Measurements from ENCODE around the gene SYNPR. TPM values are rescaled to one million over a fixed set of nuclear protein-coding genes. Genes with fewer than 3 reads are reported as not detected.

SYNPR gene
- total RNA-seq, 4 donors from 2014 or later = not detected

GRCh38 chr3:63353383-63353782 lies 75.3 kb downstream of the SYNPR start:
- TF ChIP-seq CTCF (IDR thresholded peaks at IDR 0.05) (no peak), EP300 (IDR thresholded peaks at IDR 0.05) (no peak), POLR2AphosphoS5 (IDR thresholded peaks at IDR 0.05) (no peak), POLR2A (IDR thresholded peaks at IDR 0.05) (no peak)
- Histone ChIP-seq H3K4me3 (no peak overlapping the region), H3K27ac (no peak overlapping the region), H3K4me1 (no peaks in the 10 kb centered on the region), H3K36me3 (no peaks in the 10 kb centered on the region), H3K9me3 (no peaks in the 10 kb centered on the region), H3K27me3 (peaks cover 2% of the 10 kb centered on the region)
- no peak for DNase-seq (ENCODE audit: low spot score in 2 of 2)
- 72% methylated on average over 5 of the region's 5 CpGs for WGBS

GRCh38 chr3:63354160-63354559 lies 76.1 kb downstream of the SYNPR start:
- H3K36me3 ChIP-seq = no peaks in the 10 kb centered on the region
- no peak overlapping the region for H3K4me3 ChIP-seq
- H3K9me3 ChIP-seq = no peaks in the 10 kb centered on the region
- TF ChIP-seq POLR2A (IDR thresholded peaks at IDR 0.05) (no peak), EP300 (IDR thresholded peaks at IDR 0.05) (no peak), POLR2AphosphoS5 (IDR thresholded peaks at IDR 0.05) (no peak), CTCF (IDR thresholded peaks at IDR 0.05) (no peak)
- H3K27me3 ChIP-seq = peaks cover 2% of the 10 kb centered on the region
- H3K4me1 ChIP-seq = no peaks in the 10 kb centered on the region
- no CpG with 5 or more reads among the region's 1 CpG for WGBS
- no peak overlapping the region for H3K27ac ChIP-seq
- no peak for DNase-seq (ENCODE audit: low spot score in 2 of 2)

GRCh38 chr3:63355809-63356208 lies 77.7 kb downstream of the SYNPR start:
- WGBS = 58% methylated on average over 2 of the region's 2 CpGs
- Histone ChIP-seq H3K4me3 (no peak overlapping the region), H3K36me3 (no peaks in the 10 kb centered on the region), H3K4me1 (no peaks in the 10 kb centered on the region), H3K9me3 (no peaks in the 10 kb centered on the region), H3K27ac (no peak overlapping the region), H3K27me3 (peaks cover 2% of the 10 kb centered on the region)
- no peak for DNase-seq (ENCODE audit: low spot score in 2 of 2)
- TF ChIP-seq EP300 (IDR thresholded peaks at IDR 0.05) (no peak), CTCF (IDR thresholded peaks at IDR 0.05) (no peak), POLR2A (IDR thresholded peaks at IDR 0.05) (no peak), POLR2AphosphoS5 (IDR thresholded peaks at IDR 0.05) (no peak)

- Histone ChIP-seq H3K36me3 (no peaks in the 10 kb centered on the region), H3K9me3 (no peaks in the 10 kb centered on the region), H3K27me3 (no peaks in the 10 kb centered on the region), H3K4me1 (no peaks in the 10 kb centered on the region), H3K27ac (no peak overlapping the region), H3K4me3 (no peak overlapping the region)
- TF ChIP-seq EP300 (IDR thresholded peaks at IDR 0.05) (no peak), CTCF (IDR thresholded peaks at IDR 0.05) (no peak), POLR2AphosphoS5 (IDR thresholded peaks at IDR 0.05) (no peak), POLR2A (IDR thresholded peaks at IDR 0.05) (no peak)
- DNase-seq (ENCODE audit: low spot score in 2 of 2) = no peak
- 13% methylated on average over 1 of the region's 1 CpG for WGBS
Measured at GRCh38 chr3:63364495-63364894, 86.4 kb downstream of the SYNPR start.

GRCh38 chr3:63364910-63365309 lies 86.8 kb downstream of the SYNPR start:
- TF ChIP-seq EP300 (IDR thresholded peaks at IDR 0.05) (no peak), POLR2AphosphoS5 (IDR thresholded peaks at IDR 0.05) (no peak), CTCF (IDR thresholded peaks at IDR 0.05) (no peak), POLR2A (IDR thresholded peaks at IDR 0.05) (no peak)
- no peak for DNase-seq (ENCODE audit: low spot score in 2 of 2)

More at GRCh38 chr3:63364910-63365309, 86.8 kb downstream of the SYNPR start:
- no peaks in the 10 kb centered on the region for H3K36me3 ChIP-seq
- no peak overlapping the region for H3K27ac ChIP-seq
- H3K4me3 ChIP-seq = no peak overlapping the region
- H3K4me1 ChIP-seq = no peaks in the 10 kb centered on the region
- no peaks in the 10 kb centered on the region for H3K27me3 ChIP-seq
- WGBS = 53% methylated on average over 2 of the region's 2 CpGs
- no peaks in the 10 kb centered on the region for H3K9me3 ChIP-seq

Data from suprapubic skin (tissue), 4 donors.